HL-60 (cell line): ENCODE data around the gene AIFM2.
A peak's percentile ranks its signal among the peaks of the same experiment; 100 is the strongest.

Experiments used
- DNase-seq, 2 experiments: peaks; one replicate each; pipeline ENCODE4 v3.0.0-alpha.2; 2010 to 2020; ENCODE audit warnings: low read depth in 1 of 2, low spot score in 1 of 2
- H3K27ac ChIP-seq: fragments of 250-450 bp; sonication (Bioruptor Pico); replicated peaks from 2 replicates; pipeline ENCODE4 v1.5.1; 2020; ENCODE audit warnings: mild to moderate bottlenecking, moderate library complexity
- H3K27me3 ChIP-seq: fragments of 250-450 bp; sonication (Bioruptor Pico); 2 replicates; pipeline ENCODE4 v1.5.1; 2021; ENCODE audit warnings: mild to moderate bottlenecking, moderate library complexity; ENCODE audit not compliant: insufficient read depth, poor library complexity, severe bottlenecking
- H3K4me3 ChIP-seq: replicated peaks from 2 replicates; pipeline ENCODE4 v1.5.1; 2011; ENCODE audit warnings: mild to moderate bottlenecking, control low read depth, low read length; ENCODE audit not compliant: insufficient read depth
- CTCF ChIP-seq: IDR thresholded peaks from one replicate; pipeline ENCODE4 v1.5.1; 2011; ENCODE audit warnings: low read length, control low read depth, inconsistent platforms; ENCODE audit not compliant: insufficient read depth
- GABPA ChIP-seq: IDR thresholded peaks from 2 replicates; pipeline ENCODE4 v1.6.1; 2012; ENCODE audit warnings: low read depth
- POLR2AphosphoS5 ChIP-seq: IDR thresholded peaks from 2 replicates; pipeline ENCODE4 v1.6.1; 2012; ENCODE audit warnings: low read depth
- REST ChIP-seq: IDR thresholded peaks from 2 replicates; pipeline ENCODE4 v1.6.1; 2012; ENCODE audit warnings: low read depth; ENCODE audit not compliant: insufficient replicate concordance
- SPI1 ChIP-seq: IDR thresholded peaks from 2 replicates; pipeline ENCODE4 v1.6.1; 2012; ENCODE audit warnings: low read depth, mild to moderate bottlenecking, borderline replicate concordance

The AIFM2 gene

GRCh38 chr10:70068925-70069324 lies 63.7 kb downstream of the AIFM2 start:
- no peak for TF ChIP-seq CTCF
- no peak for TF ChIP-seq REST
- TF ChIP-seq POLR2AphosphoS5 = no peak
- Histone ChIP-seq H3K27ac (no peak overlapping the region), H3K4me3 (no peak overlapping the region), H3K27me3 (no peaks in the 10 kb centered on the region)
- no peak for DNase-seq

- no peaks in the 10 kb centered on the region for H3K27me3 ChIP-seq
- no peak for DNase-seq
- H3K27ac ChIP-seq = no peak overlapping the region
- TF ChIP-seq POLR2AphosphoS5 = no peak
- no peak for TF ChIP-seq SPI1
- no peak for TF ChIP-seq GABPA
- TF ChIP-seq REST = no peak
- TF ChIP-seq CTCF = no peak
- no peak overlapping the region for H3K4me3 ChIP-seq
Observed at GRCh38 chr10:70067586-70067985, 65.0 kb downstream of the AIFM2 start.

GRCh38 chr10:70066190-70066589 lies 66.4 kb downstream of the AIFM2 start:
- TF ChIP-seq CTCF (no peak), REST (no peak), POLR2AphosphoS5 (no peak), GABPA (no peak), SPI1 (peak; percentile 86)
- no peak for DNase-seq
- Histone ChIP-seq H3K27ac (no peak overlapping the region), H3K4me3 (no peak overlapping the region), H3K27me3 (no peaks in the 10 kb centered on the region)
